Smooth muscle cell (in vitro differentiated cells): ENCODE results near the gene CABYR. TPM values are rescaled to one million over a fixed set of nuclear protein-coding genes. Genes with fewer than 3 reads are reported as not detected.

Source experiments
- DNase-seq: peaks from one replicate; lab custom pipeline; 2025; ENCODE audit not compliant: unreplicated experiment; lab: John Stamatoyannopoulos, UW
- H2AFZ ChIP-seq: fragments of 200-600 bp; sonication (generic); 2 replicates; pipeline ENCODE4 v1.6.0; 2016; ENCODE audit warnings: antibody characterized with exemption, low read depth, mild to moderate bottlenecking
- H3F3A ChIP-seq: fragments of 200-600 bp; sonication (generic); 2 replicates; pipeline ENCODE4 v1.6.0; 2017; ENCODE audit warnings: antibody characterized with exemption, low read depth
- H3K27ac ChIP-seq: fragments of 200-600 bp; sonication (generic); 2 replicates; pipeline ENCODE4 v1.5.1; 2016; ENCODE audit warnings: low read depth, mild to moderate bottlenecking
- H3K27me3 ChIP-seq: fragments of 200-600 bp; sonication (generic); 2 replicates; pipeline ENCODE4 v1.6.1; 2016; ENCODE audit warnings: low read depth, mild to moderate bottlenecking
- H3K36me3 ChIP-seq: fragments of 200-600 bp; sonication (generic); 2 replicates; pipeline ENCODE4 v1.5.1; 2016; ENCODE audit warnings: low read depth
- H3K4me1 ChIP-seq: fragments of 200-600 bp; sonication (generic); 2 replicates; pipeline ENCODE4 v1.5.1; 2016; ENCODE audit warnings: low read depth
- H3K4me2 ChIP-seq: fragments of 200-600 bp; sonication (generic); 2 replicates; pipeline ENCODE4 v1.6.0; 2016; ENCODE audit warnings: mild to moderate bottlenecking
- H3K4me3 ChIP-seq: fragments of 200-600 bp; sonication (generic); 2 replicates; pipeline ENCODE4 v1.5.1; 2016; ENCODE audit warnings: mild to moderate bottlenecking
- H3K79me2 ChIP-seq: fragments of 200-600 bp; sonication (generic); 2 replicates; pipeline ENCODE4 v1.6.0; 2016; ENCODE audit warnings: low read depth, mild to moderate bottlenecking
- H3K9ac ChIP-seq: fragments of 200-600 bp; sonication (generic); 2 replicates; pipeline ENCODE4 v1.6.0; 2016; ENCODE audit warnings: low read depth
- H3K9me3 ChIP-seq: fragments of 200-600 bp; sonication (generic); replicated peaks from 2 replicates; pipeline ENCODE4 v1.5.1; 2016; ENCODE audit warnings: low read depth
- H4K20me1 ChIP-seq: fragments of 200-600 bp; sonication (generic); 2 replicates; pipeline ENCODE4 v1.6.0; 2016; ENCODE audit warnings: low read depth
- CTCF ChIP-seq: fragments of 200-600 bp; sonication (generic); IDR thresholded peaks from 2 replicates; pipeline ENCODE4 v1.5.1; 2017; ENCODE audit warnings: borderline replicate concordance, mild to moderate bottlenecking, antibody characterized with exemption; ENCODE audit not compliant: insufficient read depth, poor library complexity, severe bottlenecking
- WGBS: methylation state at CpG from one replicate; pipeline ENCODE4 v1.1.7; 2016; ENCODE audit warnings: low lambda C conversion rate; 5-methylcytosine and 5-hydroxymethylcytosine counted together
- polyA plus RNA-seq: library from polyadenylated mRNA; unstranded; fragments of >200 nt; fragmentation: Nextera tagmentation; extraction: Ambion mirVana; gene quantifications from 2 replicates; pipeline ENCODE4 v1.2.1, GENCODE V29; 2016
- total RNA-seq: library from RNA; depleted of rRNA; stranded (reverse); fragments of >200 nt; gene quantifications from 2 replicates; pipeline ENCODE4 v1.2.3, GENCODE V29; 2014

The CABYR gene
- total and polyA plus RNA-seq, 2 experiments from 2014 or later: 4.0 to 7.0 TPM

GRCh38 chr18:24112874-24113615 is 25.8 kb upstream of the CABYR start:
- H4K20me1 ChIP-seq: no peaks in the 10 kb centered on the region
- no peak overlapping the region for H3K9ac ChIP-seq
- H3K27me3 ChIP-seq: no peaks in the 10 kb centered on the region
- no peak overlapping the region for H2AFZ ChIP-seq
- no peaks in the 10 kb centered on the region for H3F3A ChIP-seq
- no peaks in the 10 kb centered on the region for H3K9me3 ChIP-seq
- H3K4me1 ChIP-seq: no peaks in the 10 kb centered on the region
- TF ChIP-seq CTCF: no peak
- H3K36me3 ChIP-seq: no peaks in the 10 kb centered on the region
- no peak overlapping the region for H3K4me2 ChIP-seq
- WGBS: 83% methylated on average over 15 of the region's 15 CpGs
- DNase-seq: no peak
- no peak overlapping the region for H3K4me3 ChIP-seq
- H3K79me2 ChIP-seq: no peaks in the 10 kb centered on the region
- no peak overlapping the region for H3K27ac ChIP-seq

DNA sequence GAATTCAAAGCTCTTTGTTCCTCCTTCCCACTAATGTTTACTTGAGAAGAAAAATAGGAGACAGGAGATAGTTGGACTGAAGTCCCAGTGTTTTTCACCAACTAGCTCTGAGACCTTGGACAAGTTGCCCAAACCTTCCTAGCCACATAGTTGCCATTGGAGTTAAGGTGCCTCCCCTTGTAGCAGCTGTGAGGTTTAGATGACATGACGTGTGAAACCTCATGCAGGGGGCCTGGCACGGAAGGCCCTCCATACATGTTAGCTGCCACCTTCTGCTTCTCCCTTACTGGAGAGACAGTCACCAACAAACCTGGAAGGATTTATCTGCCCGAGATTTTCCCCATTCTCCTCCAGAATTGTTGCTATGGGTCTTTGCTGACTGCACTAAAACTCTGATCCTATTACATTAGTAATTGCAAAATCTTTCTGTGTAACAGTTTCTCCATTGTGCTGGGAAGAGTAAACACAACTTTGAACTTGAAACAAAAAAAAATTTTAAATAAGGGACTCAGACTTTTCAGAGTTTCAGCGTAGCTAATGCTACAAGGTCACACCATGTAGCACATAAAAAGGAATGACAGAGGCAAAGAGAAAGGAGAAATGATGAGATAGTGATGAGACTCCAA is 23.8 kb upstream of the CABYR start:
- no peaks in the 10 kb centered on the region for H3K27me3 ChIP-seq
- H3K4me3 ChIP-seq: no peak overlapping the region
- H3K4me2 ChIP-seq: no peak overlapping the region
- H2AFZ ChIP-seq: no peak overlapping the region
- no peaks in the 10 kb centered on the region for H3K79me2 ChIP-seq
- no peaks in the 10 kb centered on the region for H3F3A ChIP-seq
- no peaks in the 10 kb centered on the region for H3K9me3 ChIP-seq
- DNase-seq: no peak
- no peak for TF ChIP-seq CTCF
- H3K27ac ChIP-seq: no peak overlapping the region
- no peaks in the 10 kb centered on the region for H3K36me3 ChIP-seq
- no peaks in the 10 kb centered on the region for H4K20me1 ChIP-seq
- WGBS: 94% methylated on average over 4 of the region's 4 CpGs
- H3K9ac ChIP-seq: no peak overlapping the region
- no peaks in the 10 kb centered on the region for H3K4me1 ChIP-seq

- Histone ChIP-seq H3K9ac (no peak overlapping the region), H3K4me1 (no peaks in the 10 kb centered on the region), H3K4me3 (no peak overlapping the region), H3K79me2 (no peaks in the 10 kb centered on the region), H3F3A (no peaks in the 10 kb centered on the region), H2AFZ (no peak overlapping the region), H3K27ac (no peak overlapping the region), H3K9me3 (no peaks in the 10 kb centered on the region), H3K36me3 (no peaks in the 10 kb centered on the region), H3K27me3 (no peaks in the 10 kb centered on the region), H4K20me1 (no peaks in the 10 kb centered on the region), H3K4me2 (no peak overlapping the region)
- WGBS: 79% methylated on average over 2 of the region's 2 CpGs
- no peak for TF ChIP-seq CTCF
- DNase-seq: no peak
Observed at GRCh38 chr18:24115628-24116027, 23.2 kb upstream of the CABYR start.
